Stimulated activated CD8-positive, alpha-beta memory T cell treated with anti-CD3 and anti-CD28 coated beads, Interleukin-4, amount 100 ng/mL, for 48 hours (primary cell): Measurements from ENCODE around the gene SIGLEC10.

Experiments used
- DNase-seq: peaks from one replicate; pipeline ENCODE4 v3.0.0-alpha.2; 2020

SIGLEC10 gene

GRCh38 chr19:51394050-51394836 lies 23.2 kb downstream of the SIGLEC10 start:
- DNase-seq = peak; percentile 96

DNA sequence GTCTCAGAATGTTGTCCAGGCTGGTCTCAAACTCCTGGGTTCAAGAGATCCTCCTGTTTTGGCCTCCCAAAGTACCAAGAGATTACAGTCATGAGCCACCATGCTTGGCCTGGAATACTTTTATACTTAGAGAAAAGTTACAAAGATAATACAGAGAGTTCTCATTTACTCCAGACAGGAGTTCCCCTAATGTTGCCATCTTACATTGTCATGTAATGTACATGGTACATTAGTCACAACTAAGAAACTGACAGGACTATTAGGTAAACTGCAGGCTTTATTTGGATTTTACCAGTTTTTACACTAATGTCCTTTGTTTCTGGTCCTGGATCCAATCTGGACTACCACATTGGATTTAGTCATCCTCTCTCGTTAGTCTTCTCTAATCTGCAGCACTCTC lies 24.7 kb downstream of the SIGLEC10 start:
- no peak for DNase-seq

- DNase-seq = no peak
These were observed 26.3 kb downstream of the SIGLEC10 start for GRCh38 chr19:51391073-51391611.

DNA sequence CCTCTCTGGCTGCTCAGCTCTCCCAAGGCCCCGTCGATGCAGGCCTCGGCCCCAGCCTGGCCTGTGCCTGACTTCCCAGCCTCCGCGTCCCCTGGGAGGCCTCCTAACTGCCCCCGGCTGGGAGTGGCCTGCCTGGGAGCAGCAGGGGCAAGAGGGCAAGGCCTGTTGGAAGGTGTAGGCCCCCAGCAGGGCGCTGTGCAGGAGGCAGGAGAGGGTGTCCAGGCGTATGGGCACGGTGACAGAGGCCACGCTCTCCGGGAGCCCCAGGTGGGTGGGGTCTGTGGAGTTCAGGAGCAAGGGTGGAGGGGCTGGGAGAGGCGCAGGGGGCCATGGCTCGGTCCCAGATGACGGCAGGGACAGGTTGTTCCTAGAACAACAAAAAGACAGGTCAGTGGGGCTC lies 28.3 kb downstream of the SIGLEC10 start:
- no peak for DNase-seq

- no peak for DNase-seq
These were observed 29.5 kb downstream of the SIGLEC10 start, which contains the start of gene LIM2 for GRCh38 chr19:51387924-51388389. TSS of gene LIM2 (minus strand) at chr19:51387974. CDS start at chr19:51387443, 531 bp downstream.

DNA sequence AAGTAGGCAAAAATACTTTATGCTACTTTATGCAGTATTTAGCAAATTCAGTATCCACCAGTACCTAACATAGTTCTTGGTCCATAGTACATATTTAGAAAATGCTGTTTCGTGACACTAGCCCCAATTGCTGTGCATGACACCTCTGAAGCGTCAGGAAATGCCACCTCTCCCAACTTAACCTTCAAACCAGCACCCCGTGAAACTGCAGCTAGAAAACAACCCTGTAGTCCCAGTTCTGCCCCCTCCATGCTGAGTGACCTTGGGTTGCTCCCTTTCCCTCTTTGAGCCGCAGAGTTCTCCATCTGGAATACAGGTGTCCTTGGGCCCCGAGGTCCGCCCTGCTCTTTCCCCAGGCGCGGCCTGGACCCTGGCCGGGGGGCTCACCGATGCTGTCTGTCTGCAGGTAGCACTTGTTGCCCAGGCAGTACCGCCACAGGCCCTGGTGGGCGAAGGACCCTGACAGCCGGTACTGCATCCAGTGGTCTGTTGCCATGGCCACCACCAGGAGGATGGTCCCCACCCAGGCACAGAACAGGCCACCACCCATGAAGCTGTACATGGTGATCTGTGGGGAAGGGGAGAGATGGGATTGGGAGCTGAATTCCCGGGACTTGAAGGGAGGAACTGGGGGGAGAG lies 30.4 kb downstream of the SIGLEC10 start:
- DNase-seq = no peak

DNA sequence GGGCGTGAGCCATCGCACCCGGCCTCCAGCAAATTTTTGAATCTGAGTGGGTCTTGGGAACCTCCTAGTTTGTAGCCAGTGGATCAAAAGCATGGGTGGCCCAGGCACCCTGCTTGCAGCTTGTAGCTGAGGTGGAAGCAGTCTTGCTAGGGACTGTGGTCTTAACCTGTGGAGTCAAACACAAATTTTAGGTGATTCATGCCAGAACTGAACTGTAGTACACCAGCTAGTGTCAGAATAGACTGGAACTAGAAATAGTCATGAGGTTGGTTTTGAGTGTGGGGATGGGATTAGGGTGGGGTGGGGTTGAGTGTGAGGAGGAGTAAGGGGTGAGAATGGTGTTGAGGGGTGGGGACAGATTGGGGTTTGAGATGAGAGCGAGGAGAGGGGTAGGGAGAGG lies 35.4 kb downstream of the SIGLEC10 start:
- DNase-seq = no peak

- no peak for DNase-seq
These were observed 37.1 kb downstream of the SIGLEC10 start for GRCh38 chr19:51380379-51380778.

DNA sequence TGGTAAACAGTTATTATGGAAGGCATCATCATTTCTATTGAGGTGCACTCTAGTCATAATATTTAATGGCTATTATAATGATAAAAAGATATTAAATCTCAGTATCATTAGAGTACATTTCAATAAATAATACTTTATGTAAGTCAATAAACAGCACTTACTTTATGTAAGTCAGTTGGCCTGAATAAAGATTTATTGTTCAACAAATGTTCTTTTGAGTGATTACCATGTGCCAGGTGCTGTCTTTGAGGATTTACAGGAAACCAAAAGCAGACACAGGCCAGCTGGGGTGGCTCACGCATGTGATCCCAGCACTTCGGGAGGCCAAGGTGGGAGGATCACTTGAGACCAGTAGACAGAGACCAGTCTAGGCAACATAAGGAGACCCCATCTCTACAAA lies 40.0 kb downstream of the SIGLEC10 start:
- no peak for DNase-seq

DNA sequence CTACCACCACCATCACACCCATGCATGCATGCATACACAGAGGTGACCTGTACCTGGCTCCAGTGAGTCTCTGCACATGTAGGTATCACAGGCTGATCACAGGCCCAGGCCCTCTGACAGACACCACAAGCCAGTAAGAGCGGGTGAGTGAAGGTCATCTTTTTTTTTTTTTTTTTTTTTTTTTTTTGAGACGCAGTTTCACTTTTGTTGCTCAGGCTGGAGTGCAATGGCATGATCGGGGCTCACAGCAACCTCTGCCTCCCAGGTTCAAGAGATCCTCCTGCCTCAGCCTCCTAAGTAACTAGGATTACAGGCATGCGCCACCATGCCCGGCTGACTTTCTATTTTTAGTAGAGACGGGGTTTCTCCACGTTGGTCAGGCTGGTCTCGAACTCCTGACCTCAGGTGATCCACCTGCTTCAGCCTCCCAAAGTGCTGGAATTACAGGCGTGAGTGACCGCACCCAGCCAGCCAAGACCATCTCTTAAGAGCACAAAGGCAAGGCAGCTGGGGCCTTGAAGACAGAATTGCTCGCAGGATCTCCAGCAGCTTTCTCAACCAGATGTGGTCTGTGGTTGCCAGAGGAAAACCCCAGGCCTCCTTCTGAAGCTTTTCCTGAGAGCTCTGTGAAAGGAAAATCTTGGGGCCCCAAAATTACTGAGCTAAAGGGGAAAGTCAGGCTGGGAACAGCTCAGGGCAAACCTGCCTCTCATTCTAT lies 41.8 kb downstream of the SIGLEC10 start:
- DNase-seq = peak; percentile 78

GRCh38 chr19:51372649-51373504 lies 44.6 kb downstream of the SIGLEC10 start, which contains the start of gene NKG7:
TSS of gene NKG7 (minus strand) at chr19:51372654. CDS start at chr19:51372535, 119 bp downstream.
- DNase-seq = peak; percentile 89

- DNase-seq = peak; percentile 48
These were observed 45.3 kb downstream of the SIGLEC10 start for GRCh38 chr19:51372021-51372648.

DNA sequence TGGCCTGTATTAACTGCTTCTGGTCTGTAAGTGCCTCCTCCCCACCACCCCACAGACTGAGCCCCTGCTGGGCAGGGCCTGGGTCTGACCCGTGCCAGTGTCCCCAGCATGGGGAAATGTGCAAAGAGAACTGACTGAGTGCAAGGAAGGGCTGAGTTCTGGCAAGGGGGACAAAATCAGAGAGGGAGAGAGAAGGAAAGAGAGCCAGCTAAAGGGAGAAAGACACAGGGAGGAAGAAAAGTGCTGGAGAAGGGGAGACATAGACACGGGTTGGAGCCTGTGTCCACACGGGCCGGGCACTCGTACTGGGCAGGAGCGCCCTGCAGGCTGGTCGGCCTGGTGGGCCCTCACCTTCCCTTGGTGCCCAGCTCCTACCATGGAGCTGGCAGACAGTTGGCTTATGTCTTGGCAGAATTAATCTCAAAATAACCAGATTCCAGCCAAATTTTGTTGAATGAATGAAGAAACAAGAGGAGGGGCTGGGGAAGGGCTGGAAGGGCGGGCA lies 46.2 kb downstream of the SIGLEC10 start:
- DNase-seq = no peak

GRCh38 chr19:51370230-51370629 lies 47.2 kb downstream of the SIGLEC10 start:
- no peak for DNase-seq

GRCh38 chr19:51368366-51369282 lies 48.8 kb downstream of the SIGLEC10 start, which contains the start of gene CLDND2:
TSS of gene CLDND2 (minus strand) at chr19:51369003. CDS start at chr19:51368577, 426 bp downstream.
- peak; percentile 72 for DNase-seq

DNA sequence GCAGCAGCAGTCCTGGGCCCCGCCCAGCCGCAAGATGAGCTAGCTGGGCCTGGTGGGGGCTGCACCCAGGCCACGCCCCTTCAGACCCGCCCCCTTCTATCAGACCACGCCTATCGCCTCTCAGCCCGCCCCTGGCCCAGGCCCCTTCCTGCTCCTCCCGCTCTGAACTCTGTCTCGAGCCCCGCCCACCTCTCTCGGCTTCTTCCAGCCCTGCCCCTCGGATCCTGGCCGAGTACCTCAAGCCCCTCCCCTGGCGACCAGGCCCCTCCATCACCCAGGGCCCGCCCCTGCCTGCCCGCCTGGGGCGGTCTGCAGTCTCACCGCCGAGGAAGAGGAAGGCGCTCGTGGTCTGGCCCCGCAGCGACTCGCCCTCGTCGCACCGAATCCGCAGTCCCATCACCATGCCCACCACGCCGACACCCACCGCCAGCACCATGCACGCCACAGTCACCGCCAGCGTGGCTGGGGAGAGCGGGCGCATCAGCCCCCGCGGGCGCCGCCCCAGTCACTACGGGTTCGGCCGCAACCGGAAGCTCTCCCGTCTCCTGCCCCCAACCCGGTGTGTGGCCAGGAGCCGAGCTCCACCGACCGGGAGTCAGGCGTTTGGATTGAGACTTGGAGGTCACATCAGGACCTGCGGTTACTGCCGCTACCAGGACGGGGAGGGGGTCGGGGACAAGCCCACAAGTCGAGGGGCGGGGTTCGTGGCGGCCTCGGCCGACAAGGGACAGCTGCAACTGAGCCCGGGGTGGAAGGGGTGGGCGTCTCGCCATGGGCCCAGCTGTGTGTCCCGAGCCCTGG lies 49.7 kb downstream of the SIGLEC10 start:
- DNase-seq = peak; percentile 100

DNA sequence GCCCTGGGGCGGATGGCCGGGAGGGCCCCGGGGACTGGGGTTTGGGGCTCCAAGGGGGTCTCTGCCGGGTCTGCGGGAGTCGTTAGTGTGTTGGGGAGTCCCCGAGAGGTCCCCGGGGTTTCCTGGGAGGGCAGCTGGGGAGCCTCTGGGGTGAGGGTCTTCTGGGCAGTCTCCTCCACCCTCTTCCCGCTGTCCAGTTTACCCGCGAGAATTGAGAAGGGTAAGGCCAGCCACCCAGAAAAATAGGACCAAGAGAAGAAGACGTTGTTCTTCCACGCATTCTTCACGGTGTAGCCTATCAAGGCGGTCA lies 50.2 kb downstream of the SIGLEC10 start:
- DNase-seq = no peak

DNA sequence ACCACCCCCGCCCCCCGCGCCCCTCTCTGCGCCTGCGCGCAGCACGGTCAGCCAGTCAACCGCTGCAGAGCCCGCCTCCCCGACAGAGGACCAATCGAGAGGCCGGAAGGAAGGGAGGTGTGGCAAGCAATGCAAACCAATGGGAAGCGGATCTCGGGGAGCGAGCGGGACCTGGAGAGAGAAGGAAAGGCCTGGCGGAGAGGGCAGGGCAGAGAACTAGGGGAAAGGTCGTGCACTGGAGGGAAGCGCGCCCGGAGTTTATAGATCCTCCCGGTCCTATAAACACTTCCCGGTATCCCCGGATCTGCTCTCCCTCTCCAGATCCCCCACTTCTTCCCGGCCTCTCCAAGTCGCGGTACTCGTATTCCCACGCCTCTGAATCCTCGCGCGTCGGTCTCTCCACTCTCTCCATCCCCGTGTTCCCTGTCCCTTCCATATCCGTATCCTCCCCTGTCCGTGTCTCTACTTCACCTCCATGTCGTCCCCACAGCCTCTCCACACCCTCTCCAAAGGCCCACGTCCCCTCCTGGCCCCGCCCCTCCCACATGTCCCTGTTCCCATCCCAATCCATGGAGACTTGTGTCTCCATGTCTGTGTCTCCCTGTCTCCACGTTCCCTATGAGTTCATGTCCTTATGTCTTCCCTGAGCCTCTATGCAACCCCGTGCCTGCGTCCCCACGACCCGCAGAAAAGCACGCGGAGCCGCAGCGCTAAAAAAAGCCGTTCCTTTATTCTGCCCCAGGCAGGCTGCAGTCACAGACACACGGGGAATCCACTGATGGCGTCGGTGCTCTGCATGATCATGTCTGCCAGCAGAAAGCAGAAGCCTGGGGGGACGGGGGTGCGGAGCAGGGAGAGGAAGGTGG lies 50.8 kb downstream of the SIGLEC10 start:
- peak; percentile 96 for DNase-seq
